Nucleus accumbens (tissue), 56 donors: Measurements from ENCODE around the gene CNGB1.
"Not testable (repeated sequence)": the region's sequence is repeated elsewhere in the genome, so short reads cannot be mapped to it uniquely, and the experiment has no call there.

Experiments used
- DNase-seq, 56 donors: peaks; one replicate each; lab custom pipeline; 2025; lab: John Stamatoyannopoulos, UW

CNGB1 gene

DNA sequence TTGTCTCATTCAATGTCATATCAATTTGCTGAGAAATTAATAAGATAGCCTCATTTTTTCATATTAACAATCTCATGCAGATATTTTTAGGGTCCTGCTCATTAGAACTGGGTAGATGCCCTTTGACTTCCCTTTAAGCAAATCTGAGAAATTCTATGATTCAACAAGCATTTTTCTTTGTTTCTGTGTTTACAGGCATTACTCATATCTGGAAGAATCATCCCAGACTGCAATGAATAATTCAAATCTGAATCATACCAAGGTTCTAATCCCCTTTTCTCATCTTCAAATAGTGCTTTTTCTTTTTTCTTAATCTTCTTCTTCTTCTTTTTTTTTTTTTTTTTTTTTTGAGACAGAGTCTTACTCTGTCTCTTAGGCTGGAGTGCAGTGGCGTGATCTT lies 99.5 kb downstream of the CNGB1 start:
- DNase-seq = no peak

DNA sequence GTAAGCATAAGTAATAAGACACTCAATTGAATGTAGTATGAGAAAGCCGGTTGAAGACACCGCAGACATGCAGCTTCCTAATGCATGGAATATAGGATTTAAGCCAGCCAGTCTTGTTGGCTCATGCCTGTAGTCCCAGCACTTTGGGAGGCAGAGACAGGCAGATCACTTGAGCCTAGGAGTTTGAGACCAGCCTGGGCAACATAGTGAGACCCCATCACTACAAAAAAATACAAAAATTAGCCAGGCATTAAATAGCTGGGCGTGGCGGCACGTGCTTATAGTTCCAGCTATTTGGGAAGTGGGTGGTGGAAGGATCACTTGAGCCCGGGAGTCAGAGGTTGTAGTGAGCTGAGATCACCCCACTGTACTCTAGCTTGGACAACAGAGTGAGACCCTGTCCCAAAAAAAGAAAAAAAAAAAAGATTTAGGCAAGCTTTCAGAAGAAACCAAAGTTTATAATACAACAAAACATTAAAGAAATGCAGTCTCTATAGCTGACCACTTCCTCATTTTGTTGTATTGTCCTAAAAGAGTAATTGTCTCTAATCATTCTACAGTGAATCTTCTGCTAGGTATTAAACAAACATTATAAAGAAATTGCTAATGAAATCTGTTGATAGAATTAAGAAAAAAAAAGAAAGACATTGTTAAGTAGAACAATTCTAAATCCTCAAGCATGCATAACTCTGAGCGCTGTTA lies 100.0 kb downstream of the CNGB1 start:
- DNase-seq = no peak

GRCh38 chr16:57868913-57869520 lies 101.9 kb downstream of the CNGB1 start:
- DNase-seq = no peak

GRCh38 chr16:57867000-57867561 lies 103.8 kb downstream of the CNGB1 start:
- DNase-seq = no peak

DNA sequence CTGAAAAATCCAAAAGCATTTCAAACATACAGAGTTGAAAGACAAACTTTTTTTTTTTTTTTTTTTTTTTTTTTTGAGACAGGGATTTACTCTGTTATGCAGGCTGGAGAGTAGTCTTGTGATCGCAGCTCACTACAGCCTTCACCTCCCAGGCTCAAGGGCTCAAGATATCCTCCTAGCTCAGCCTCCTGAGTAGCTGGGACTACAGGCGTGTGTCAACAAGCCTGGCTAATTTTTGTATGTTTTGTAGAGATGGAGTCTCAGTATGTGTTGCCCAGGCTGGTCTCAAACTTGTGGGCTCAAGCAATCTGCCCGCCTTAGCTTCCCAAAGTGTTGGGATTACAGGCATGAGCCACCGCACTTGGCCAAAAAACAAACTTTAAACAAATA lies 104.4 kb downstream of the CNGB1 start:
- no peak for DNase-seq

- no peak for DNase-seq
Measured at GRCh38 chr16:57865746-57866528, 105.0 kb downstream of the CNGB1 start.

GRCh38 chr16:57863434-57864160 lies 107.3 kb downstream of the CNGB1 start:
- peak in 43 of 56 donors; percentile 3 to 73 (median 32) for DNase-seq

DNA sequence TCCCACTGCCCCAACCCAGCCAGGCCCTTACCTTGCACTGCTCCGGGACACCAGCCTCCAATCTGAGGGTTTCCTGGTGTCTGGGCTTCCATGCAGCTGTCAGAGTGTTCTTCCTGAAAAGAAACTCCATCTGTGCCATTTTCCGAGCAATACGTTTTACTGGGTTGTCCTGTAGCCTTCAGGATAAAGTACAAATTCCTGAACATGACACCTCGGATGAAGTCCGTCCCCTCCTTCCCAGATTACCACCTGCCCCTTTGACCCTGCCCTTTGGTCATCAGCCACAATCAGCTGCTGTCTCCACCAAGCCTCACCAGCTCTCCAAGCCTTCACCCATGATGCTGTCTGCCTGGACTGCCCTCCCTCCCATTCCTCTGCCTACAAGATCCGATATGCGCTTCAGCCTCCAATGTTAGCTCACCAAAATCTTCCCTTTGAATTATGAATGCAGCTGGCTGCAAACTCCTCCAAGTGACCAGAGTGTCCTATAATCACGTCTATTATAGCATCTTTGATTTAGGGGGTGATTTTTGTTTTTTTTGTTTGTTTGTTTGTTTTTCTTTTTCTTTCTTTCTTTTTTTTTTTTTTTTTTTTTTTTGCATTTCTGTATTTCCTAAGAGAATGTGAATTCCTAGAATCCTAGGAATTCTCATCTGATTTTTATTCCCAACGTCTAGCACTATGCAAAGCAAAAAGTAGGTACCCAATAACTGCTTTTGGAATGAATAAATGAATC lies 108.1 kb downstream of the CNGB1 start:
- no peak for DNase-seq

- no peak for DNase-seq
Measured at GRCh38 chr16:57859331-57859730, 111.6 kb downstream of the CNGB1 start.

DNA sequence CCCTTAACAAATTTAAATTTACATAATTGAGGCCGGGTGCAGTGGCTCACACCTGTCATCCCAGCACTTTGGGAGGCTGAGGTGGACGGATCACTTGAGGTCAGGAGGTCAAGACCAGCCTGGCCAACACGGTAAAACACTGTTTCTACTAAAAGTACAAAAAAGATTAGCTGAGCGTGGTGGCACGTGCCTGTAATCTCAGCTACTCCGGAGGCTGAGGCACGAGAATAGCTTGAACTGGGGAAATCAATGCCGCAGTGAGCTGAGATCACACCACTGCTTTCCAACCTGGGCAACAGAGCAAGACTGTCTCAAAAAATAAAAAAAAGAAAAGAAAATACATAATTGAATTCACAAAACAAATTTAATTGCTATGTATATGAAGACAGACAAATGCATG lies 112.3 kb downstream of the CNGB1 start:
- DNase-seq = no peak

- not testable (repeated sequence) for DNase-seq
Measured at GRCh38 chr16:57857991-57858390, 112.9 kb downstream of the CNGB1 start.

DNA sequence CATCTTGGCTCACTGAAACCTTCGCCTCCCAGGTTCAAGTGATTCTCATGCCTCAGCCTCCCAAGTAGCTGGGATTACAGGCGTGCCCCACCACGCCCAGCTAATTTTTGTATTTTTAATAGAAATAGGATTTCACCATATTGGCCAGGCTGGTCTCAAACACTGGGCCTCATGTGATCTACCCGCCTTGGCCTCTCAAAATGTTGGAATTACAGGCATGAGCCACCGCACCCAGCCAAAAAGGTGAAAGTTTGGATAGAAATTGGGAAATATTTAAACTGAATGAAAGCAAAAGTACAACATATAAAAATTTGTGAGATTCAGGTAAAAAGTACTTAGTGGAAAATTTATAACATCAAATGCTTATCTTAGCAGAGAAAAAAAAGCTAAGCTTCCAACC lies 115.7 kb downstream of the CNGB1 start:
- no peak for DNase-seq

- DNase-seq = no peak
Measured at GRCh38 chr16:57852189-57852588, 118.7 kb downstream of the CNGB1 start.

- DNase-seq = no peak
Measured at GRCh38 chr16:57848181-57848580, 122.7 kb downstream of the CNGB1 start.

DNA sequence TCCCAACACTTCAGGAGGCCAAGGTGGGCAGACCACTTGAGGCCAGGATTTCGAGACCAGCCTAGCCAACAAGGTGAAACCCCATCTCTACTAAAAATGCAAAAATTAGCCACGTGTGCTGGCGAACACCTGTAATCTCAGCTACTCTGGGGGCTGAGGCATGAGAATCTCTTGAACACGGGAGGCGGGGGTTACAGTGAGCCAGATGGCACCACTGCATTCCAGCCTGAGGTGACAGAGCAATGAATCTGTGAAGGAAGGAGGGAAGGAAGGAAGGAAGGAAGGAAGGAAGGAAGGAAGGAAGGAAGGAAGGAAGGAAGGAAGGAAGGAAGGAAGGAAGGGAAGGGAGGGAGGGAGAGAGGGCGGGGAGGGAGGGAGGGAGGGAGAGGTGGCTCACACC lies 124.0 kb downstream of the CNGB1 start:
- DNase-seq = not testable (repeated sequence)

DNA sequence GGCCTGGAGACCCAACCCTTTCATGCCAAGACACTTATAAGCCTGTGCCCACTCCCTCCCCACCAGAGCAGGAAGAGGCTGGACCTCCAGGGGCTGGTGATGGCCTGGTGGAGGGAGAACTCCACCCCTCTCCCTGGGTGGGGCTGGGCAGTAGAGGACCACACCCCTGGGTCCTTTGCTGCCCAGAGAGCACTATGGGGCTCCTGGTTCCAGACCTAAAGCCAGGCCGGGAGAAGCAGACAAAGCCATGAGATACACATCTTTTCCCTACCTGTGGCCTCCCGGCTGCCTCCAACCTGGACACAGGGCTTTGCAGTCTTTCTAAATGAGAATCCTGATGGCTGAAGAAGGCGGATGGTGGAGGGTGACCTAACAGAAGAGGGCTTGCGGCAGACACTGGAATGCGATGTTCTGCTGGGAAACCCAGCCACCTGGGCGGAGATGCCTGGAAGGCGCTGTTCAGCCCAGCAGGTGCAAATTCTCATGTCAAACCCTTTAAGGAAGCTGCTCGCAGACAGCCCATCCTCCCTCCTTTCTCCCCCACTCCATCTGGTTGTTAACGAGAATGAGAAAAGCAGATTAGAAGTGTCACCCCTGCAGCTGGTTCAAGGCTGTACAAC lies 124.7 kb downstream of the CNGB1 start:
- no peak for DNase-seq

DNA sequence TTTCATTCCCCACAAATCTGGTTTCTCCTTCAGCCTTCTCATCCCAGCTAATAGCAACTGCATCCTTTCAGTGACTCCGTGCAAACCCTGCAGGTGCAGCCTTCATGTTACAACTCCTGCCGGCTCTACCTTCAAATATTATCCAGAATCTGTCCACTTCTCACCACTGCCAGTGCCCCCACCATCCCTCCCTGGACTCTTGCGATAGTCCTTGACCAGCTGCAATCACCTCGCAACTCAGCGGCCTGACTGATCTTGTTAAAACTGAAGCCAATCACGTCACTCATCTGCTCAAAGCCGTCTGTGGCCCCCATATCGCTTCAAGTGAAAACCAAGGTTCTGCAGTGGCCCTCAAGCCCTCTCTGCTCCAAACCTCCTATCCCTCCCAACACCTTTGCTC lies 125.8 kb downstream of the CNGB1 start:
- DNase-seq = no peak

- no peak for DNase-seq
Measured at GRCh38 chr16:57844416-57845030, 126.4 kb downstream of the CNGB1 start.

GRCh38 chr16:57843400-57843799 lies 127.5 kb downstream of the CNGB1 start:
- DNase-seq = no peak
